Mucosa of descending colon (tissue), 3 donors: Measurements from ENCODE around the gene U2AF2. TPM values are rescaled to one million over a fixed set of nuclear protein-coding genes. Genes with fewer than 3 reads are reported as not detected.

Source experiments
- ATAC-seq: fragments of 200-7000 bp; cut with Tn5 transposase; one replicate; pipeline ENCODE4 v1.9.1; 2020; ENCODE audit warnings: mild to moderate bottlenecking, moderate library complexity
- DNase-seq, 3 donors: peaks; one replicate each; pipeline ENCODE4 v3.0.0-alpha.2; 2020
- H3K36me3 ChIP-seq: fragments of 200-600 bp; one replicate; pipeline ENCODE4 v1.8.0; 2021; ENCODE audit warnings: low read depth, mild to moderate bottlenecking
- H3K4me1 ChIP-seq: fragments of 200-600 bp; one replicate; pipeline ENCODE4 v1.8.0; 2021; ENCODE audit warnings: low read depth, mild to moderate bottlenecking
- H3K4me3 ChIP-seq: fragments of 200-600 bp; one replicate; pipeline ENCODE4 v1.8.0; 2021; ENCODE audit warnings: mild to moderate bottlenecking
- H3K9me3 ChIP-seq: fragments of 200-600 bp; one replicate; pipeline ENCODE4 v1.8.0; 2021; ENCODE audit warnings: mild to moderate bottlenecking
- CTCF ChIP-seq: fragments of 200-600 bp; IDR thresholded peaks from one replicate; pipeline ENCODE4 v1.8.0; 2022; ENCODE audit warnings: antibody characterized with exemption, mild to moderate bottlenecking
- intact Hi-C, 2 donors: fragments of 100-400 bp; cut with DNase I in 1 of 2; cut with micrococcal nuclease in 1 of 2; formaldehyde crosslinking; loops; one replicate each; pipeline versions ENCODE4 v1.11.0 to v1.11.1; 2022; cut with DNase I, micrococcal nuclease
- total RNA-seq, 3 donors: library from RNA; stranded (reverse); fragmentation: NEBNext Ultra II Directional in 2 of 3; extraction: Animal tissue kit (Norgen Biotek cat#: 25700) in 2 of 3; gene quantifications; one replicate each; pipeline versions ENCODE4 v1.2.1 to v1.2.4, GENCODE V29; 2021 to 2023
- donor health status: DM: no; HTN: no; CAD: no; lungs with moderate emphysema.
- donor health status: DM: no; HTN: no; CAD: no.
- donor health status: DM: no; HTN: yes; CAD: no.

U2AF2 gene
- total RNA-seq, 3 donors from 2014 or later = 162 to 194 (median 163) TPM

DNA sequence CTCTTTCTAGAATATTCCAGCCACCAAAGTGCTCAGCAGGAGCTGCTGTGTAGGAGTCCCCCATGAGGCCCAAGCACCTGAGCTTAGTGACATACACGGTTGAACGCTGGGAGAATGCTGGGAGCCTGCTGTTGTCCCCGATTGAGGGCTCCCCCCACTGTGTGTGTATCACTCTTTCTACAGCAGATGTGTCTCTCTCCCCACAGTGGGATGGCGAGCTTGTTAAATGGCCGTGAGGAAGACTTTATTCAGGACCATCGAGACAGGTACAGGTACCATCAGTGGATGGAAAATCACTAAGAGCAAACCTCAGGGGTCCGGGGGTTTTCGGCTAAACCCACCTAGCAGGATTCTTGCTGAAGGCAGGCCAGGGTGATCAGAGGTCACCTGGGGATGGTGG is 42.9 kb downstream of the U2AF2 start:
- intact Hi-C loops = no loop called here
- Histone ChIP-seq H3K4me3 (no peak overlapping the region), H3K9me3 (no peaks in the 10 kb centered on the region), H3K36me3 (no peaks in the 10 kb centered on the region), H3K4me1 (no peaks in the 10 kb centered on the region)
- ATAC-seq (no peak), DNase-seq (no peak)
- TF ChIP-seq CTCF = no peak

DNA sequence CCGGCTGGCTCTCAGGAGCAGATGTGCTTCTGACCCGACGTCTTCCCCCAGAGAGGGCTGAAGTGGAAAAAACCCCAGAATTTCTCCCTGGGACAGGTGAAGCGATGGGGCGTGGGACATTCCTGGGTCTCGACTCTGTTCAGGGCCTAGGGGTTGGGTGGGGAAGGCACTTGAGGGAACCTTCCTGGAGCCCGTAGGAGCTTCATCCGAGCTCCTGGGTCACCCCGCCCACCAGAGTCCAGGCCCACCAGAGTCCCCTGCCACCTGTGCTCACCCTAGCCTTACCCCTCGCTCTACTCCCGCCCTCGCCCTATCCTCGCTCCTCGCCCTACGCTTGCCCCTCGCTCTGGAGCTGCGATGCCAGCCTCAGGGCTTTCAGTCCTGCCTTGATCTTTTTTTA is 43.4 kb downstream of the U2AF2 start:
- TF ChIP-seq CTCF = no peak
- Histone ChIP-seq H3K4me1 (peaks cover 5% of the 10 kb centered on the region), H3K9me3 (no peaks in the 10 kb centered on the region), H3K36me3 (no peaks in the 10 kb centered on the region), H3K4me3 (no peak overlapping the region)
- intact Hi-C loops = no loop called here
- ATAC-seq = no peak
- no peak for DNase-seq

DNA sequence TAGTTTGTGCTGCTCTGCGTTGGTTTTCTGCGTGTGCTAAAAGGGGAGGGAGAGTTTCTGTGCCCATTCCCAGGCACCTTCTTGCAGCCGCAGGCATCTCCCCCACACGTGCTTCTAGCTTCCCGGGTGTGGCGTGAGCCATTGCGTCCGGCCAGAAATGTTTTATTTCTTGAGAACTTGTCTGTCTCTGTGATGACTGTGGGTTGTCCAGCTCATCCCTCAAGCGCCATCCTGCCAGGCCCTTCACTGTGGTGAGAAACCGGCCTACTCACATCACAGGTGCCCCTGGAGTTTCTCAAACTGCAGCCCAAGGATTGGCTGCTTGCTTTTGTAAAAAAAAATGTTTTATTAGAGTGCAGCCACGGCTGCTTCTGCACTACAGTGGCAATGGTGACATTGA is 44.4 kb downstream of the U2AF2 start:
- Histone ChIP-seq H3K9me3 (no peaks in the 10 kb centered on the region), H3K4me1 (peaks cover 13% of the 10 kb centered on the region), H3K36me3 (no peaks in the 10 kb centered on the region), H3K4me3 (no peak overlapping the region)
- no peak for TF ChIP-seq CTCF
- intact Hi-C loops = no loop called here
- no peak for ATAC-seq
- no peak for DNase-seq

- ATAC-seq (no peak), DNase-seq (no peak)
- H3K9me3 ChIP-seq = no peaks in the 10 kb centered on the region
- intact Hi-C loops = no loop called here
- H3K4me3 ChIP-seq = no peak overlapping the region
- TF ChIP-seq CTCF = no peak
- H3K36me3 ChIP-seq = no peaks in the 10 kb centered on the region
- H3K4me1 ChIP-seq = peaks cover 13% of the 10 kb centered on the region
Observed at GRCh38 chr19:55700813-55701212, 46.0 kb downstream of the U2AF2 start.

DNA sequence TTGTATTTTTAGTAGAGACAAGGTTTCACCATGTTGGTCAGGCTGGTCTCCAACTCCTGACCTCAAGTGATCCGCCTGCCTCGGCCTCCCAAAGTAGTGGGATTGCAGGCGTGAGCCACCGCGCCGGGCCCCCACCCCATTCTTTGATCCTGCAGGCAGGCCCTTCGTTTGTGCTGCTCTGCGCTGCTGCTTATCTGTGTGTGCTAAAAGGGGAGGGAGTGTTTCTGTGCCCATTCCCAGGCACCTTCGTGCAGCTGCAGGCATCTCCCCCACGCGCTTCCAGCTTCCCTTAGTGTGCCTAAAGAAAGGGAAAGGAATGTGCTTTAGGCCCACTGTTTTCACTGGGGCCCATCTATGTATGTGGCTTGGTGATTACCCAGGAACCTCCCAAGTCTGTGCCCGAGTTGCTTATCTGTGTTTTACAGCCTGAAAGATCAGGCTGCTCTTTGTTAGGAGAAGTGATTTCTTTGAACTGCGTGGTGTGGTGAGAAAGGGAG is 47.3 kb downstream of the U2AF2 start:
- no peaks in the 10 kb centered on the region for H3K36me3 ChIP-seq
- intact Hi-C loops = no loop called here
- DNase-seq (peak in 2 of 3 donors; percentile 41 to 43), ATAC-seq (peak; percentile 76)
- H3K9me3 ChIP-seq = no peaks in the 10 kb centered on the region
- H3K4me1 ChIP-seq = peaks cover 13% of the 10 kb centered on the region
- TF ChIP-seq CTCF = no peak
- no peak overlapping the region for H3K4me3 ChIP-seq

DNA sequence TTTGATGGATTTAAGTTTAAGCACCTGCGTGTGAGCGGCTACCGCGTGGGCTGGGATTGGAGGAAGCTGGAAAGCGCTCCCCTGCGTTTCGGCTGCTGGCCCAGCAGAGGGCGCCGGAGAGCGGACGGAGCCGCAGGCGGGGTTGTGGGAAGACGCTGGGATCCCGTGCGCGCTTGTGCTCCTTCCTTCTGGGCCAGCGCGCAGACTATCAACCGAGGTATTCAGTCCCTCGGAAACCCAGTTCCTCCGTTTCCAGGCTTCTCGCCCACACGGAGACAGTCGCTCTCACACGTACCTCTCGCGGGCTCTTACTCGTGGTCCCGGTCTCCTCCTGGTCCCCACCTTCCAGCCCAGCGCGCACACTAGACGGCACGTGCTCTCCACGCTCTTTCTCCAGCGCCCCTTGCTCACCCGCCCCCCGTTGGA is 49.0 kb downstream of the U2AF2 start:
- peaks cover 13% of the 10 kb centered on the region for H3K4me1 ChIP-seq
- DNase-seq (peak; percentile 68 to 79 (median 70)), ATAC-seq (peak; percentile 86)
- no peaks in the 10 kb centered on the region for H3K36me3 ChIP-seq
- intact Hi-C loops = no loop called here
- peak; percentile 72 for TF ChIP-seq CTCF
- no peaks in the 10 kb centered on the region for H3K9me3 ChIP-seq
- H3K4me3 ChIP-seq = no peak overlapping the region
